ENCODE measurements around the gene TSPAN18. TPM values are rescaled to one million over a fixed set of nuclear protein-coding genes. Genes with fewer than 3 reads are reported as not detected.

The TSPAN18 gene
- total and polyA plus RNA-seq, 9 donors, result 2.1 to 35.3 (median 14.4) TPM

DNA sequence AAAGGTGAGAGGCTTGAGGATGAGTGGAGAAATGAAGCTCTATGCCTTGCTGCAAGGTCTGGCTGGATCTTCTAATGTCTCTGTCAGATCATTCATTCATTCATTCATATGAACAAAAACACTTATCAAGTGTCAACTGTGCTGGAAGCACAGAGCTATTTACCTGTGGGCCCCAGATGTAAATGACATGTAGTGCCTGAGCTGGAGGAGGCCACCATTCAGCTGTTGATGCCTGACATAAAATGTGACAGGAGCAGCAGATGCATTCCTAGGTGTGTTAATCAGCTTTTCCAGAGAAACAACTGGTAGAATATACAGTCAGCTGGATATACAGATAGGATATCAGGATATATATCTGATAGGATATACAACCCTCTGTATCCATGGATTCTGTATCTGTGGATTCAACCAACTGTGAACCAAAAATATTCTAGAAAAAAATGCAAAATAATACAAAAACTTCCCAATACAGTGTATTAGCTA, 44.5 kb downstream of the TSPAN18 start:
- intact Hi-C loops (cut with DNase I), result no loop called here
- Histone ChIP-seq H3K4me3 (no peak overlapping the region), H3K9me3 (no peaks in the 10 kb centered on the region), H3K27me3 (no peaks in the 10 kb centered on the region), H3K27ac (no peak overlapping the region), H3K4me1 (ENCODE audit: insufficient read depth) (peaks cover 5% of the 10 kb centered on the region), H3K36me3 (no peaks in the 10 kb centered on the region)
- peak in 1 of 5 donors; percentile 4 for DNase-seq
- no peak for TF ChIP-seq EP300 (IDR thresholded peaks at IDR 0.05)
- TF ChIP-seq, protein P1, sequence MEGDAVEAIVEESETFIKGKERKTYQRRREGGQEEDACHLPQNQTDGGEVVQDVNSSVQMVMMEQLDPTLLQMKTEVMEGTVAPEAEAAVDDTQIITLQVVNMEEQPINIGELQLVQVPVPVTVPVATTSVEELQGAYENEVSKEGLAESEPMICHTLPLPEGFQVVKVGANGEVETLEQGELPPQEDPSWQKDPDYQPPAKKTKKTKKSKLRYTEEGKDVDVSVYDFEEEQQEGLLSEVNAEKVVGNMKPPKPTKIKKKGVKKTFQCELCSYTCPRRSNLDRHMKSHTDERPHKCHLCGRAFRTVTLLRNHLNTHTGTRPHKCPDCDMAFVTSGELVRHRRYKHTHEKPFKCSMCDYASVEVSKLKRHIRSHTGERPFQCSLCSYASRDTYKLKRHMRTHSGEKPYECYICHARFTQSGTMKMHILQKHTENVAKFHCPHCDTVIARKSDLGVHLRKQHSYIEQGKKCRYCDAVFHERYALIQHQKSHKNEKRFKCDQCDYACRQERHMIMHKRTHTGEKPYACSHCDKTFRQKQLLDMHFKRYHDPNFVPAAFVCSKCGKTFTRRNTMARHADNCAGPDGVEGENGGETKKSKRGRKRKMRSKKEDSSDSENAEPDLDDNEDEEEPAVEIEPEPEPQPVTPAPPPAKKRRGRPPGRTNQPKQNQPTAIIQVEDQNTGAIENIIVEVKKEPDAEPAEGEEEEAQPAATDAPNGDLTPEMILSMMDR (IDR thresholded peaks at IDR 0.05), result no peak
- no peak for TF ChIP-seq POLR2A (IDR thresholded peaks at IDR 0.05)

DNA sequence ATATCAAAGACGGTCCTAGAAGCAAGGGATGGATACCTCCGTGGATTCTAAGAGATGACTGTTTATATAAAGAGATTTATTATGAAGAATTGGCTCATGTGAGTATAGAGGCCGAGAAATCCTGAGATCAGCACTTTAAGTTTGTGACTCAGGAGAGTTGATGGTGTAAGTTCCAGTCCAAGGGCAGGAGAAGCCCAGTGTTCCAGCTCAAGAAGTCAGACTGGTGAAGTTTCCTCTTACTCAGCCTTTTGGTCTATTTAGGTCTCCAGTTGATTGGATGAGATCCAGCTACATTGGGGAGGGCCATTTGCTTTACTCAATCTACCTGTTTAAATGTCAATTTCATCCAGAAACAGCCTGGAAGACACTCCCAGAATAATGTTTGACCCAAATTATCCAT, 45.1 kb downstream of the TSPAN18 start:
- 76 to 83% (median 80%) methylated on average over 3 of the region's 3 CpGs for WGBS, 3 donors
- H3K9me3 ChIP-seq, result no peaks in the 10 kb centered on the region
- no peaks in the 10 kb centered on the region for H3K36me3 ChIP-seq
- DNase-seq, result peak in 1 of 5 donors; percentile 0
- TF ChIP-seq, protein P1 (IDR thresholded peaks at IDR 0.05), result no peak
- TF ChIP-seq EP300 (IDR thresholded peaks at IDR 0.05) (no peak), POLR2A (IDR thresholded peaks at IDR 0.05) (no peak)
- no peaks in the 10 kb centered on the region for H3K27me3 ChIP-seq
- peaks cover 5% of the 10 kb centered on the region for H3K4me1 ChIP-seq (ENCODE audit: insufficient read depth)
- no peak overlapping the region for H3K4me3 ChIP-seq
- intact Hi-C loops (cut with DNase I), result no loop called here
- no peak overlapping the region for H3K27ac ChIP-seq

DNA sequence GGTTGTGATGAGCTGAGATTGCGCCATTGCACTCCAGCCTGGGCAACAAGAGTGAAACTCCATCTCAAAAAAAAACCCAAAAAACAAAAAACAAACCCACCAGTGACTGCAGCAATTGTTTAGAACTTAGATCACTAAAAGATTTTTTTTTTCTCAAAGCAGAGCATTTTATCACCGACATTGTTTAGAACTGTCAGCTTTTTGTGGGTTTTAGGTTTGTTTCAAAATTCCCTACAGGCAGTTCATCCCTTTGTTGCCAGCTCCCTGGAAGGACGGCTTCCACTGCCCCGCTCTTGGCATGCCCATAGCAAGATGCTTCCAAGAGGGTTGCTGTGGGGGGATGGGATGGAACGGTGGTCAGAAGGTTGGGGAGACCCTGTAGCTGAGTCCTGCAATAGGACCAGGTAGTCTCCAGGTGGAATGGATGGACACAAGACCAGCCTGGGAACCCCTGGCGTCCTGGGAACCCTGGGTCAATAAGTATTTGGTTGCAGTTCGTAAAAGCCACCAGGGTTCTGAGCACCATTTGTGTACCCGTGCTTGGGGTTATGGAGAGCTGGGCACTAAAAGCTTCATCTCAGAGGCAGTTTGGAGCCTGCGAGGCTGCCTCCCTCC, 46.7 kb downstream of the TSPAN18 start:
- Histone ChIP-seq H3K4me3 (no peak overlapping the region), H3K27ac (no peak overlapping the region), H3K27me3 (no peaks in the 10 kb centered on the region), H3K9me3 (no peaks in the 10 kb centered on the region), H3K36me3 (no peaks in the 10 kb centered on the region), H3K4me1 (ENCODE audit: insufficient read depth) (peaks cover 5% of the 10 kb centered on the region)
- WGBS, 3 donors, result 61 to 63% (median 62%) methylated on average over 9 of the region's 9 CpGs
- DNase-seq, result peak in 1 of 5 donors; percentile 11
- intact Hi-C loops (cut with DNase I), result no loop called here
- TF ChIP-seq EP300 (IDR thresholded peaks at IDR 0.05) (no peak), POLR2A (IDR thresholded peaks at IDR 0.05) (no peak)
- TF ChIP-seq, protein P1 (IDR thresholded peaks at IDR 0.05), result no peak

GRCh38 chr11:44774108-44774507, 47.3 kb downstream of the TSPAN18 start:
- Histone ChIP-seq H3K27me3 (no peaks in the 10 kb centered on the region), H3K36me3 (no peaks in the 10 kb centered on the region), H3K4me1 (ENCODE audit: insufficient read depth) (peaks cover 5% of the 10 kb centered on the region), H3K27ac (no peak overlapping the region), H3K4me3 (no peak overlapping the region), H3K9me3 (no peaks in the 10 kb centered on the region)
- 6 to 9% (median 8%) methylated on average over 2 of the region's 2 CpGs for WGBS, 3 donors
- TF ChIP-seq, protein P1 (IDR thresholded peaks at IDR 0.05), result no peak
- TF ChIP-seq EP300 (IDR thresholded peaks at IDR 0.05) (no peak), POLR2A (IDR thresholded peaks at IDR 0.05) (no peak)
- peak in 2 of 5 donors; percentile 17 to 58 for DNase-seq
- intact Hi-C loops (cut with DNase I), result no loop called here

Data from ovary (tissue), 9 donors.